Liver (tissue), 9 donors: ENCODE measurements around the gene RWDD3. TPM values are rescaled to one million over a fixed set of nuclear protein-coding genes. Genes with fewer than 3 reads are reported as not detected.
A peak's percentile ranks its signal among the peaks of the same experiment; 100 is the strongest.

Experiments
- DNase-seq: peaks from one replicate; pipeline ENCODE4 v3.0.0-alpha.2; 2017; ENCODE audit warnings: low spot score
- H3K27ac ChIP-seq, 2 donors: one replicate each; pipeline ENCODE4 v1.7.0; 2013; ENCODE audit warnings: inconsistent platforms in 2 of 2, low read length in 2 of 2, control low read depth in 1 of 2, low read depth in 1 of 2, mild to moderate bottlenecking in 1 of 2
- H3K27me3 ChIP-seq, 4 donors: one replicate each; pipeline versions ENCODE4 v1.6.1 to v1.7.0; 2013; ENCODE audit warnings: low read length in 3 of 4, inconsistent platforms in 1 of 4, mild to moderate bottlenecking in 1 of 4, moderate library complexity in 1 of 4; ENCODE audit not compliant: control insufficient read depth in 4 of 4, insufficient read depth in 4 of 4
- H3K36me3 ChIP-seq, 4 donors: one replicate each; pipeline versions ENCODE4 v1.6.1 to v1.7.0; 2013; ENCODE audit warnings: low read length in 3 of 4, mild to moderate bottlenecking in 3 of 4, low read depth in 1 of 4, moderate library complexity in 1 of 4; ENCODE audit not compliant: control insufficient read depth in 4 of 4, insufficient read depth in 3 of 4
- H3K4me1 ChIP-seq, 4 donors: one replicate each; pipeline versions ENCODE4 v1.6.1 to v1.7.0; 2013; ENCODE audit warnings: low read length in 3 of 4, mild to moderate bottlenecking in 3 of 4, moderate library complexity in 1 of 4; ENCODE audit not compliant: control insufficient read depth in 4 of 4, insufficient read depth in 4 of 4
- H3K4me3 ChIP-seq, 3 donors: one replicate each; pipeline versions ENCODE4 v1.6.1 to v1.7.0; 2013; ENCODE audit warnings: low read length in 3 of 3, control low read depth in 1 of 3, low read depth in 1 of 3, mild to moderate bottlenecking in 1 of 3
- H3K9ac ChIP-seq, 2 donors: one replicate each; pipeline ENCODE4 v1.7.0; 2013; ENCODE audit warnings: low read length in 2 of 2, mild to moderate bottlenecking in 2 of 2, moderate library complexity in 2 of 2, control low read depth in 1 of 2, low read depth in 1 of 2
- H3K9me3 ChIP-seq, 4 donors: one replicate each; pipeline versions ENCODE4 v1.6.1 to v1.7.0; 2013; ENCODE audit warnings: low read length in 3 of 4; ENCODE audit not compliant: control insufficient read depth in 4 of 4
- FOXA1 ChIP-seq: IDR thresholded peaks from 2 replicates; pipeline ENCODE4 v1.6.1; 2016; ENCODE audit warnings: antibody characterized with exemption
- FOXA2 ChIP-seq: IDR thresholded peaks from 2 replicates; pipeline ENCODE4 v1.6.1; 2016; ENCODE audit warnings: antibody characterized with exemption
- HNF4A ChIP-seq, 2 donors: conservative IDR thresholded peaks; 2 replicates each; pipeline ENCODE4 v1.6.1; 2016; ENCODE audit warnings: antibody characterized with exemption in 2 of 2, mild to moderate bottlenecking in 2 of 2
- HNF4G ChIP-seq: IDR thresholded peaks from 2 replicates; pipeline ENCODE4 v1.6.1; 2016; ENCODE audit warnings: antibody characterized with exemption
- RXRA ChIP-seq, 2 donors: IDR thresholded peaks; 2 replicates each; pipeline ENCODE4 v1.6.1; 2017 to 2018; ENCODE audit warnings: antibody characterized with exemption in 2 of 2, mild to moderate bottlenecking in 1 of 2
- SP1 ChIP-seq: IDR thresholded peaks from 2 replicates; pipeline ENCODE4 v1.6.1; 2018; ENCODE audit warnings: antibody characterized with exemption, mild to moderate bottlenecking
- YY1 ChIP-seq: IDR thresholded peaks from 2 replicates; pipeline ENCODE4 v1.6.1; 2016; ENCODE audit warnings: antibody characterized with exemption, mild to moderate bottlenecking
- WGBS: extraction: QIAGEN DNeasy Blood & Tissue Kit; methylation state at CpG from one replicate; pipeline ENCODE4 v1.1.7; 2013; 5-methylcytosine and 5-hydroxymethylcytosine counted together
- polyA plus RNA-seq, 2 donors: library from polyadenylated mRNA; stranded (reverse) in 1 of 2; unstranded in 1 of 2; fragments of 200-250 nt in 1 of 2; fragments of >200 nt in 1 of 2; fragmentation: Nextera tagmentation in 1 of 2; extraction: Ambion mirVana in 1 of 2; gene quantifications; one replicate each; pipeline versions ENCODE4 v1.2.1 to v1.2.3, GENCODE V29; 2013 to 2015
- total RNA-seq, 2 donors: library from RNA; depleted of rRNA; stranded (reverse); fragments of >200 nt; gene quantifications; one replicate each; pipeline ENCODE4 v1.2.3, GENCODE V29; 2014
- TF ChIP-seq, protein P1 (sequence below): IDR thresholded peaks from 2 replicates; pipeline ENCODE4 v1.6.1; 2016; ENCODE audit warnings: antibody characterized with exemption
- TF ChIP-seq, protein P2 (sequence below): fragments of 150-350 bp; IDR thresholded peaks from 2 replicates; pipeline ENCODE4 v1.5.1; 2017; ENCODE audit warnings: improper control_type of control experiment, low read depth, low read length; ENCODE audit not compliant: missing input control
- TF ChIP-seq, protein P3 (sequence below): IDR thresholded peaks from 2 replicates; pipeline ENCODE4 v1.6.1; 2016; ENCODE audit warnings: antibody characterized with exemption
- donor health status: healthy.
- donor health status: healthy.
- donor health status: healthy.
- donor health status: healthy.
- donor health status: healthy.

RWDD3 gene
- total and polyA plus RNA-seq, 4 donors: 5.8 to 11.1 (median 7.0) TPM

DNA sequence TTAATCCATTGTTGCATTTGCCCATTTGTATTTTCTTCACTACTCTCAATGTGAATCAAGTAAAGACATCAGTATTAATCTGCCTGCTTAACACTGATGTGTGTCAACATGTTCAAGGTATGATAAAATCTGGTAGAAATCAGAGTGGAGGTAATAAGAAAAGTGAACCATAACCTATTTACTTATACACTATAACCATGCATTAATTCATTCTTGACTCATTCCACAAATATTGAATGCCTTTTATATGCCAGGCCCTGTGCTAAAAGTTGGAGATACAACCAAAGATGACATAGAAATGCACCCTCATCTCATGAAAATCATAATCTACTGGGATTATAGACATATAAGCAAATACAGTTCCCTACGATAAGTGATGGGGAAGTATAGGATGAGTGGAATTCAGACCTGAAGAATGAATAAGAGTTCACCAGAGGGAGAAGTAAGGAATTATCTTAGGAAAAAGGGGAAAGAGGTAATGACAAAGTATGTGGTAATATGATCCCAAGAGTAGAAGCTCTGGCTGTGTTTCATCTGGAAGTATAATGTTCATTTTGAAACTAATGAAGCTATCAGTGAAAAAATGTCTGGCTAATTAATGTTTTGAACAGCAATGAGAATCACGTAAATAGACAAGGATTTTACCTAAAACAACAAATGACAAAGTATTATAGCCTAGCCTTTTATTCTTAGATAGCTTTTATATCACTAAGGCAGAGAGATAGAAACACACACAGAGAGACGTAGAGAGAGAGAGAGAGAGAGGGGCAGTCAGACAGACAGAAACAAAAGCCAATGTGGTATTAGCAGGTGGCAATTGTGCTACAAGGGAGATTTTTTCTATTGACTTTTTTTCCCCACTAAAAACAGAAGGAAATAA, 7.0 kb upstream of the RWDD3 start:
- no peak for DNase-seq
- 88% methylated on average over 3 of the region's 3 CpGs for WGBS
- Histone ChIP-seq H3K27ac (peak overlapping the region in 1 of 2 donors; percentile 13), H3K9ac (no peak overlapping the region), H3K9me3 (no peaks in the 10 kb centered on the region), H3K27me3 (no peaks in the 10 kb centered on the region), H3K4me3 (no peak overlapping the region), H3K36me3 (no peaks in the 10 kb centered on the region), H3K4me1 (peaks cover 0 to 4% (median under 1%) of the 10 kb centered on the region in 4 donors)
- no peak for TF ChIP-seq FOXA1

DNA sequence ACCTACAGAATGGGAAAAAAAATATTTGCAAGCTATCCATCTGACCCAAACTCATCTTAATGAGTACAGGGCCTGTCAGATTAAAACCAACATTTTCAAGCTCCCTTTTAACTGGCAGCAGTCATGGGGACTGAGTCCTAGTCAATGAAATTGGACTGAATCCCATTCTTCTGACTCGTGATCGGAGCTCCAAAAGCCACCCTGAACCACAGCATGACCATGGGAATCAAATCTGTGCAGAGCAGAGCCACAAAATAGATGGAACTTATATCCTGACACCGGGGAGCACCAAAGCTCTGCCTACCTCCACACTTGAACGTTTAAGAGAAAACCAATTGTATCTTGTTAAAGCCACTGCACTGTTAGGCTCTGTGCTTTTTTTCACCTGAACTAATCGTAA, 5.0 kb upstream of the RWDD3 start:
- H3K27ac ChIP-seq: no peak overlapping the region
- 79% methylated on average over 5 of the region's 5 CpGs for WGBS

DNA sequence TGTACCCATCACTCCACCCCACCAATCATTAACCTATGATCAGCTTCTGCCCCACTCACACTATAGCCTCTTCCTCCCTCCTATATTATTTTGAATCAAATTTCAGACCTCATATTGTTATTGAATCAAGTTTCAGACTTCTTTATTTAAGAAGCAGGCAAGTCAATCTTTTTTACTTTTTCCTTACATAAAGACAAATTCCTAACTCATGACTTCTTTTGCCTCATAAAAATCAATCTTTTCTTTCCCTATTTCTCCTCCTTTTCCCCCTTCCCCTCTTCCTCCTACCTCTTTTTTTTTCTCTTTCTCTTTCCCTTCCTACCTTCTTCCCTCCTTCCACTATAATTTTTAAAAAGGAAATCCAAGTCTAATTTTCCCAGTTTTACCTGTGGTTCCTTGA, 4.3 kb upstream of the RWDD3 start:
- no peak overlapping the region for H3K27ac ChIP-seq
- H3K4me3 ChIP-seq: no peak overlapping the region
- TF ChIP-seq, protein P1, sequence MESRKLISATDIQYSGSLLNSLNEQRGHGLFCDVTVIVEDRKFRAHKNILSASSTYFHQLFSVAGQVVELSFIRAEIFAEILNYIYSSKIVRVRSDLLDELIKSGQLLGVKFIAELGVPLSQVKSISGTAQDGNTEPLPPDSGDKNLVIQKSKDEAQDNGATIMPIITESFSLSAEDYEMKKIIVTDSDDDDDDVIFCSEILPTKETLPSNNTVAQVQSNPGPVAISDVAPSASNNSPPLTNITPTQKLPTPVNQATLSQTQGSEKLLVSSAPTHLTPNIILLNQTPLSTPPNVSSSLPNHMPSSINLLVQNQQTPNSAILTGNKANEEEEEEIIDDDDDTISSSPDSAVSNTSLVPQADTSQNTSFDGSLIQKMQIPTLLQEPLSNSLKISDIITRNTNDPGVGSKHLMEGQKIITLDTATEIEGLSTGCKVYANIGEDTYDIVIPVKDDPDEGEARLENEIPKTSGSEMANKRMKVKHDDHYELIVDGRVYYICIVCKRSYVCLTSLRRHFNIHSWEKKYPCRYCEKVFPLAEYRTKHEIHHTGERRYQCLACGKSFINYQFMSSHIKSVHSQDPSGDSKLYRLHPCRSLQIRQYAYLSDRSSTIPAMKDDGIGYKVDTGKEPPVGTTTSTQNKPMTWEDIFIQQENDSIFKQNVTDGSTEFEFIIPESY: no peak
- TF ChIP-seq RXRA (IDR thresholded peaks at IDR 0.05) (no peak), SP1 (no peak), HNF4A (conservative IDR thresholded peaks at IDR 0.05) (no peak), FOXA1 (no peak), HNF4G (no peak)
- TF ChIP-seq, protein P2, sequence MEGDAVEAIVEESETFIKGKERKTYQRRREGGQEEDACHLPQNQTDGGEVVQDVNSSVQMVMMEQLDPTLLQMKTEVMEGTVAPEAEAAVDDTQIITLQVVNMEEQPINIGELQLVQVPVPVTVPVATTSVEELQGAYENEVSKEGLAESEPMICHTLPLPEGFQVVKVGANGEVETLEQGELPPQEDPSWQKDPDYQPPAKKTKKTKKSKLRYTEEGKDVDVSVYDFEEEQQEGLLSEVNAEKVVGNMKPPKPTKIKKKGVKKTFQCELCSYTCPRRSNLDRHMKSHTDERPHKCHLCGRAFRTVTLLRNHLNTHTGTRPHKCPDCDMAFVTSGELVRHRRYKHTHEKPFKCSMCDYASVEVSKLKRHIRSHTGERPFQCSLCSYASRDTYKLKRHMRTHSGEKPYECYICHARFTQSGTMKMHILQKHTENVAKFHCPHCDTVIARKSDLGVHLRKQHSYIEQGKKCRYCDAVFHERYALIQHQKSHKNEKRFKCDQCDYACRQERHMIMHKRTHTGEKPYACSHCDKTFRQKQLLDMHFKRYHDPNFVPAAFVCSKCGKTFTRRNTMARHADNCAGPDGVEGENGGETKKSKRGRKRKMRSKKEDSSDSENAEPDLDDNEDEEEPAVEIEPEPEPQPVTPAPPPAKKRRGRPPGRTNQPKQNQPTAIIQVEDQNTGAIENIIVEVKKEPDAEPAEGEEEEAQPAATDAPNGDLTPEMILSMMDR: no peak
- TF ChIP-seq, protein P3, sequence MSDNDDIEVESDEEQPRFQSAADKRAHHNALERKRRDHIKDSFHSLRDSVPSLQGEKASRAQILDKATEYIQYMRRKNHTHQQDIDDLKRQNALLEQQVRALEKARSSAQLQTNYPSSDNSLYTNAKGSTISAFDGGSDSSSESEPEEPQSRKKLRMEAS: no peak
- H3K9ac ChIP-seq: no peak overlapping the region
- H3K4me1 ChIP-seq: peaks cover 3 to 20% (median 12%) of the 10 kb centered on the region in 4 donors
- no peaks in the 10 kb centered on the region for H3K36me3 ChIP-seq
- DNase-seq: no peak
- no peaks in the 10 kb centered on the region for H3K9me3 ChIP-seq
- H3K27me3 ChIP-seq: no peaks in the 10 kb centered on the region

More for the DNA sequence above, 5.0 kb upstream of the RWDD3 start:
- DNase-seq: no peak
- no peaks in the 10 kb centered on the region for H3K27me3 ChIP-seq
- no peak overlapping the region for H3K4me3 ChIP-seq
- no peaks in the 10 kb centered on the region for H3K9me3 ChIP-seq
- H3K4me1 ChIP-seq: peaks cover 0 to 18% (median 11%) of the 10 kb centered on the region in 4 donors
- H3K9ac ChIP-seq: no peak overlapping the region
- H3K36me3 ChIP-seq: no peaks in the 10 kb centered on the region
- TF ChIP-seq, protein P2: no peak
- TF ChIP-seq RXRA (IDR thresholded peaks at IDR 0.05): no peak
- TF ChIP-seq YY1: no peak
- TF ChIP-seq FOXA1: no peak
- no peak for TF ChIP-seq FOXA2
